Colonic mucosa (tissue), 4 donors: ENCODE data around the gene HJURP. TPM values are rescaled to one million over a fixed set of nuclear protein-coding genes. Genes with fewer than 3 reads are reported as not detected.

Source experiments
- DNase-seq: peaks from one replicate; pipeline ENCODE4 v3.0.0-alpha.2; 2020
- H3K27ac ChIP-seq: fragments of 200-600 bp; one replicate; pipeline ENCODE4 v1.8.0; 2021
- H3K27me3 ChIP-seq: fragments of 200-600 bp; one replicate; pipeline ENCODE4 v1.8.0; 2021
- H3K36me3 ChIP-seq: fragments of 200-600 bp; one replicate; pipeline ENCODE4 v1.8.0; 2021
- H3K4me1 ChIP-seq: fragments of 200-600 bp; one replicate; pipeline ENCODE4 v1.8.0; 2021; ENCODE audit warnings: mild to moderate bottlenecking
- H3K4me3 ChIP-seq: fragments of 200-600 bp; one replicate; pipeline ENCODE4 v1.8.0; 2021
- H3K9ac ChIP-seq, 2 donors: one replicate each; pipeline ENCODE4 v1.7.0; 2013; ENCODE audit warnings: control low read depth in 2 of 2, low read depth in 2 of 2, low read length in 2 of 2
- H3K9me3 ChIP-seq: fragments of 200-600 bp; one replicate; pipeline ENCODE4 v1.8.0; 2021
- CTCF ChIP-seq: fragments of 200-600 bp; IDR thresholded peaks from one replicate; pipeline ENCODE4 v1.8.0; 2022; ENCODE audit warnings: antibody characterized with exemption, mild to moderate bottlenecking
- intact Hi-C: fragments of 100-400 bp; cut with DNase I; formaldehyde crosslinking; loops from one replicate; pipeline ENCODE4 v1.14.1; 2022
- total RNA-seq, 2 donors: library from RNA; stranded (reverse); fragmentation: NEBNext Ultra II Directional in 1 of 2; extraction: Animal tissue kit (Norgen Biotek cat#: 25700) in 1 of 2; gene quantifications; one replicate each; pipeline ENCODE4 v1.2.1, GENCODE V29; 2021
- donor health status: healthy.
- donor health status: DM: no; HTN: no; CAD: no.
- donor health status: DM: no; HTN: no; CAD: no.

HJURP gene
- total RNA-seq, 2 donors from 2014 or later, result 8.9 to 40.8 TPM

- H3K27ac ChIP-seq, result no peak overlapping the region
- no peaks in the 10 kb centered on the region for H3K9me3 ChIP-seq
- no peak overlapping the region for H3K4me3 ChIP-seq
- no peak for TF ChIP-seq CTCF
- H3K4me1 ChIP-seq, result no peaks in the 10 kb centered on the region
- H3K9ac ChIP-seq, result no peak overlapping the region
- H3K36me3 ChIP-seq, result no peaks in the 10 kb centered on the region
- no peak for DNase-seq
- H3K27me3 ChIP-seq, result no peaks in the 10 kb centered on the region
- intact Hi-C loops, result no loop called here
Observed at GRCh38 chr2:233838251-233838650, 16.1 kb downstream of the HJURP start.

- no peak for DNase-seq
- Histone ChIP-seq H3K36me3 (no peaks in the 10 kb centered on the region), H3K4me3 (no peak overlapping the region), H3K27me3 (no peaks in the 10 kb centered on the region), H3K9me3 (no peaks in the 10 kb centered on the region), H3K9ac (no peak overlapping the region), H3K4me1 (no peaks in the 10 kb centered on the region), H3K27ac (no peak overlapping the region)
- intact Hi-C loops, result no loop called here
- no peak for TF ChIP-seq CTCF
Observed at GRCh38 chr2:233837694-233838229, 16.6 kb downstream of the HJURP start.

- intact Hi-C loops, result no loop called here
- Histone ChIP-seq H3K4me3 (no peak overlapping the region), H3K36me3 (no peaks in the 10 kb centered on the region), H3K9me3 (no peaks in the 10 kb centered on the region), H3K9ac (no peak overlapping the region), H3K4me1 (no peaks in the 10 kb centered on the region), H3K27ac (no peak overlapping the region), H3K27me3 (no peaks in the 10 kb centered on the region)
- TF ChIP-seq CTCF, result no peak
- no peak for DNase-seq
Observed at GRCh38 chr2:233836359-233836758, 18.0 kb downstream of the HJURP start.

- Histone ChIP-seq H3K27me3 (no peaks in the 10 kb centered on the region), H3K4me1 (no peaks in the 10 kb centered on the region), H3K27ac (no peak overlapping the region), H3K4me3 (no peak overlapping the region), H3K9ac (no peak overlapping the region), H3K36me3 (no peaks in the 10 kb centered on the region), H3K9me3 (no peaks in the 10 kb centered on the region)
- TF ChIP-seq CTCF, result no peak
- intact Hi-C loops, result no loop called here
- no peak for DNase-seq
Observed at GRCh38 chr2:233835230-233836186, 18.8 kb downstream of the HJURP start.

GRCh38 chr2:233833345-233833744 lies 21.0 kb downstream of the HJURP start:
- Histone ChIP-seq H3K9ac (no peak overlapping the region), H3K4me1 (no peaks in the 10 kb centered on the region), H3K27ac (no peak overlapping the region), H3K9me3 (no peaks in the 10 kb centered on the region), H3K27me3 (no peaks in the 10 kb centered on the region), H3K4me3 (no peak overlapping the region), H3K36me3 (no peaks in the 10 kb centered on the region)
- no peak for DNase-seq
- no peak for TF ChIP-seq CTCF
- intact Hi-C loops, result no loop called here
